Ovary (tissue), 9 donors: Measurements from ENCODE around the gene MINDY1. TPM values are rescaled to one million over a fixed set of nuclear protein-coding genes. Genes with fewer than 3 reads are reported as not detected.

Experiments used
- DNase-seq, 5 donors: peaks; one replicate each; pipeline ENCODE4 v3.0.0-alpha.2; 2019 to 2020
- H3K27ac ChIP-seq, 2 donors: fragments of 200-600 bp; one replicate each; pipeline versions ENCODE4 v1.5.1 to v1.8.0; 2019 to 2022
- H3K27me3 ChIP-seq: fragments of 200-600 bp; one replicate; pipeline ENCODE4 v1.8.0; 2022
- H3K36me3 ChIP-seq: fragments of 200-600 bp; sonication (generic); one replicate; pipeline ENCODE4 v1.5.1; 2019
- H3K4me1 ChIP-seq: one replicate; pipeline ENCODE4 v1.8.1; 2013; ENCODE audit warnings: mild to moderate bottlenecking, moderate library complexity; ENCODE audit not compliant: insufficient read depth
- H3K4me3 ChIP-seq: fragments of 200-600 bp; sonication (generic); one replicate; pipeline ENCODE4 v1.5.1; 2017
- H3K9me3 ChIP-seq, 2 donors: fragments of 200-600 bp in 1 of 2; sonication (generic) in 1 of 2; one replicate each; pipeline versions ENCODE4 v1.5.1 to v1.8.1; 2013 to 2019; ENCODE audit warnings: mild to moderate bottlenecking in 1 of 2, moderate library complexity in 1 of 2
- EP300 ChIP-seq: sonication (generic); formaldehyde crosslinking; IDR thresholded peaks from one replicate; pipeline ENCODE4 v1.6.1; 2017; ENCODE audit warnings: antibody characterized with exemption
- POLR2A ChIP-seq: fragments of 450-650 bp; IDR thresholded peaks from one replicate; pipeline ENCODE4 v1.6.1; 2017; ENCODE audit warnings: antibody characterized with exemption, mild to moderate bottlenecking, moderate library complexity
- WGBS, 3 donors: extraction: QIAGEN DNeasy Blood & Tissue Kit in 1 of 3; methylation state at CpG; one replicate each; pipeline versions ENCODE4 v1.1.5 to v1.1.7; 2013 to 2017; 5-methylcytosine and 5-hydroxymethylcytosine counted together
- intact Hi-C, 4 donors: fragments of 100-400 bp; cut with DNase I; formaldehyde crosslinking; loops; one replicate each; pipeline versions ENCODE4 v1.11.0 to v1.15.1; 2022 to 2023
- polyA plus RNA-seq, 2 donors: library from polyadenylated mRNA; stranded (reverse); fragments of 200-250 nt in 1 of 2; fragments of 350-450 nt in 1 of 2; fragmentation: Illumina TruSeq in 1 of 2; extraction: RNeasy Lipid Tissue Mini Kit (QIAGEN cat#74804) in 1 of 2; gene quantifications; one replicate each; pipeline ENCODE4 v1.2.3, GENCODE V29; 2013 to 2014
- total RNA-seq, 7 donors: library from RNA; depleted of rRNA in 2 of 7; stranded (reverse); fragments of >200 nt in 2 of 7; fragmentation: NEBNext Ultra II Directional in 3 of 7; extraction: Animal tissue kit (Norgen Biotek cat#: 25700) in 3 of 7; gene quantifications; one replicate each; pipeline versions ENCODE4 v1.1.0 to v1.2.4, GENCODE V29; 2016 to 2023
- TF ChIP-seq, protein P1 (sequence below), 3 donors: fragments of 450-650 bp in 2 of 3; fragments of 200-600 bp in 1 of 3; IDR thresholded peaks; one replicate each; pipeline versions ENCODE4 v1.5.1 to v1.8.0; 2016 to 2022; ENCODE audit warnings: antibody characterized with exemption in 3 of 3, mild to moderate bottlenecking in 1 of 3
- donor health status: DM: no; HTN: no; CAD: no; lungs with moderate emphysema.
- donor health status: DM: no; HTN: no; CAD: no.
- donor health status: Bipolar disorder and iron deficiency.
- donor health status: DM: yes; HTN: yes; CAD: no.
- donor health status: DM: no; HTN: no; CAD: no.
- donor health status: DM: yes; HTN: yes; CAD: no.

The MINDY1 gene
- total and polyA plus RNA-seq, 9 donors, result 17.1 to 35.6 (median 26.9) TPM

DNA sequence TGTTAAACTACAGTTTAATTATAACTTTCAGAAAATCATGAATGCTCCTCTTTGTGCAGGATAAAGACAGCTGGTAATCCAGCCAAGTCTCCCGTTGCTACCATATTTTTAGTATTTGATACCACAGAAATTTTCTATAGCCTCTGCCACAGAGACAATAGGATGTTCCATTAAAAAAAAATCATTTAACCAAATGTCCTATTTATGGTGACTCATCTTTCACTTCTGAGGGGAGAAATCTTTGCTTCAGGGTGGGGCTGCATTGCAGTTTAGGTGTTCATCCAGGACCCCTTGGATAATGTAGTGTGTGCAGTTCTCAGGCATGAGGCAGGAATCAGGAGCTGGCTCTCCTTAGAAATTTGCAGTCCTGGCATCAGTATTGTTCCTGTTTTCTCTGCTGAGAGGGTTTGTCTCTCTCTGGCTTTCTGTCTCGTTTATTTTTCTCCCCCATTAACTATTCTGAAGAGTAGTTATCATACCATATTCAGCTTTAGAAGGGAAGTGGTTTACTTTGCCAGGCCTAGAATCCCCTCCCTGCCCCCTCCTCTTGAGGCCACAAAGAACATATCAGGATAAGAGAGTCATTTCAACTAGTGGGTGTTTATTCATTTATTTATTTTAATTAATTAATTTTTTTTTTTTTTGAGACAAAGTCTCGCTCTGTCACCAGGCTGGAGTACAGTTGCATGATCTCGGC lies 4.6 kb upstream of the MINDY1 start:
- intact Hi-C loops, result no loop called here

GRCh38 chr1:151010346-151010726 lies 3.6 kb upstream of the MINDY1 start:
- TF ChIP-seq POLR2A (no peak), EP300 (no peak)
- TF ChIP-seq, protein P1, sequence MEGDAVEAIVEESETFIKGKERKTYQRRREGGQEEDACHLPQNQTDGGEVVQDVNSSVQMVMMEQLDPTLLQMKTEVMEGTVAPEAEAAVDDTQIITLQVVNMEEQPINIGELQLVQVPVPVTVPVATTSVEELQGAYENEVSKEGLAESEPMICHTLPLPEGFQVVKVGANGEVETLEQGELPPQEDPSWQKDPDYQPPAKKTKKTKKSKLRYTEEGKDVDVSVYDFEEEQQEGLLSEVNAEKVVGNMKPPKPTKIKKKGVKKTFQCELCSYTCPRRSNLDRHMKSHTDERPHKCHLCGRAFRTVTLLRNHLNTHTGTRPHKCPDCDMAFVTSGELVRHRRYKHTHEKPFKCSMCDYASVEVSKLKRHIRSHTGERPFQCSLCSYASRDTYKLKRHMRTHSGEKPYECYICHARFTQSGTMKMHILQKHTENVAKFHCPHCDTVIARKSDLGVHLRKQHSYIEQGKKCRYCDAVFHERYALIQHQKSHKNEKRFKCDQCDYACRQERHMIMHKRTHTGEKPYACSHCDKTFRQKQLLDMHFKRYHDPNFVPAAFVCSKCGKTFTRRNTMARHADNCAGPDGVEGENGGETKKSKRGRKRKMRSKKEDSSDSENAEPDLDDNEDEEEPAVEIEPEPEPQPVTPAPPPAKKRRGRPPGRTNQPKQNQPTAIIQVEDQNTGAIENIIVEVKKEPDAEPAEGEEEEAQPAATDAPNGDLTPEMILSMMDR (IDR thresholded peaks at IDR 0.05), result no peak
- H3K36me3 ChIP-seq, result no peaks in the 10 kb centered on the region
- no peaks in the 10 kb centered on the region for H3K27me3 ChIP-seq
- intact Hi-C loops, result no loop called here
- H3K27ac ChIP-seq, result no peak overlapping the region
- no peak for DNase-seq
- no peak overlapping the region for H3K4me3 ChIP-seq
- H3K4me1 ChIP-seq, result peaks cover 1% of the 10 kb centered on the region
- no peaks in the 10 kb centered on the region for H3K9me3 ChIP-seq
- 90 to 94% (median 91%) methylated on average over 3 of the region's 3 CpGs for WGBS, 3 donors

More for the DNA sequence above, 4.6 kb upstream of the MINDY1 start:
- TF ChIP-seq, protein P1 (IDR thresholded peaks at IDR 0.05), result no peak
- no peak for TF ChIP-seq EP300
- no peak for TF ChIP-seq POLR2A
- no peaks in the 10 kb centered on the region for H3K9me3 ChIP-seq
- no peaks in the 10 kb centered on the region for H3K27me3 ChIP-seq
- no peak for DNase-seq
- no peak overlapping the region for H3K4me3 ChIP-seq
- 63 to 65% (median 64%) methylated on average over 4 of the region's 4 CpGs for WGBS, 3 donors
- no peak overlapping the region for H3K27ac ChIP-seq
- H3K36me3 ChIP-seq, result no peaks in the 10 kb centered on the region
- peaks cover 1% of the 10 kb centered on the region for H3K4me1 ChIP-seq

GRCh38 chr1:151009674-151010345 lies 3.1 kb upstream of the MINDY1 start:
- Histone ChIP-seq H3K36me3 (no peaks in the 10 kb centered on the region), H3K4me1 (peaks cover 1% of the 10 kb centered on the region), H3K4me3 (no peak overlapping the region), H3K9me3 (no peaks in the 10 kb centered on the region), H3K27me3 (no peaks in the 10 kb centered on the region), H3K27ac (no peak overlapping the region)
- WGBS, 3 donors, result 94 to 95% (median 95%) methylated on average over 8 of the region's 8 CpGs
- intact Hi-C loops, result no loop called here
- no peak for TF ChIP-seq EP300
- TF ChIP-seq POLR2A, result no peak
- TF ChIP-seq, protein P1 (IDR thresholded peaks at IDR 0.05), result no peak
- no peak for DNase-seq

- Histone ChIP-seq H3K27ac (peak overlapping the region in 1 of 2 donors; percentile 86), H3K4me3 (peak overlapping the region; percentile 74), H3K9me3 (no peaks in the 10 kb centered on the region), H3K4me1 (peaks cover 5% of the 10 kb centered on the region), H3K36me3 (no peaks in the 10 kb centered on the region), H3K27me3 (no peaks in the 10 kb centered on the region)
- TF ChIP-seq POLR2A (no peak), EP300 (no peak)
- TF ChIP-seq, protein P1 (IDR thresholded peaks at IDR 0.05), result no peak
- WGBS, 3 donors, result 29 to 31% (median 29%) methylated on average over 3 of the region's 3 CpGs
- DNase-seq, result no peak
- intact Hi-C loops, result no loop called here
Measured at GRCh38 chr1:151009206-151009587, 2.5 kb upstream of the MINDY1 start.
